Trophoblast cell (in vitro differentiated cells and primary cell): ENCODE results near the gene MARS1.

ENCODE experiments used
- DNase-seq, 2 donors: peaks; one replicate each; pipeline ENCODE4 v3.0.0-alpha.2; 2016
- H2AFZ ChIP-seq: 2 replicates; pipeline ENCODE4 v1.6.1; 2013; ENCODE audit warnings: low read length, moderate library complexity, mild to moderate bottlenecking; ENCODE audit not compliant: insufficient read depth, poor library complexity
- H2AK5ac ChIP-seq: 2 replicates; pipeline ENCODE4 v1.6.1; 2013; ENCODE audit warnings: mild to moderate bottlenecking, low read length
- H2BK120ac ChIP-seq: 2 replicates; pipeline ENCODE4 v1.6.1; 2013; ENCODE audit warnings: low read length, mild to moderate bottlenecking, moderate library complexity; ENCODE audit not compliant: insufficient read depth, poor library complexity
- H2BK12ac ChIP-seq: 2 replicates; pipeline ENCODE4 v1.6.1; 2013; ENCODE audit warnings: mild to moderate bottlenecking, low read length, moderate library complexity
- H2BK5ac ChIP-seq: 2 replicates; pipeline ENCODE4 v1.6.1; 2013; ENCODE audit warnings: low read length, low read depth, moderate library complexity, mild to moderate bottlenecking; ENCODE audit not compliant: poor library complexity
- H3K14ac ChIP-seq: 2 replicates; pipeline ENCODE4 v1.6.1; 2013; ENCODE audit warnings: mild to moderate bottlenecking, low read length
- H3K18ac ChIP-seq: 2 replicates; pipeline ENCODE4 v1.6.1; 2013; ENCODE audit warnings: mild to moderate bottlenecking, low read length
- H3K23ac ChIP-seq: 2 replicates; pipeline ENCODE4 v1.6.1; 2013; ENCODE audit warnings: low read length
- H3K27ac ChIP-seq: 2 replicates; pipeline ENCODE4 v1.5.1; 2013; ENCODE audit warnings: low read depth, mild to moderate bottlenecking, inconsistent platforms, low read length, moderate library complexity
- H3K27me3 ChIP-seq: 2 replicates; pipeline ENCODE4 v1.6.1; 2013; ENCODE audit warnings: inconsistent platforms, mild to moderate bottlenecking, low read length, moderate library complexity; ENCODE audit not compliant: insufficient read depth
- H3K36me3 ChIP-seq, 2 experiments: 1 replicate in 1 of 2; 2 replicates in 1 of 2; pipeline ENCODE4 v1.6.1; 2013; ENCODE audit warnings: low read length in 2 of 2, mild to moderate bottlenecking in 2 of 2, moderate library complexity in 1 of 2; ENCODE audit not compliant: insufficient read depth in 2 of 2, control insufficient read depth in 1 of 2
- H3K4ac ChIP-seq: 2 replicates; pipeline ENCODE4 v1.6.1; 2013; ENCODE audit warnings: low read depth, mild to moderate bottlenecking, low read length, moderate library complexity
- H3K4me1 ChIP-seq, 2 experiments: 1 replicate in 1 of 2; 2 replicates in 1 of 2; pipeline ENCODE4 v1.6.1; 2013; ENCODE audit warnings: low read length in 2 of 2, mild to moderate bottlenecking in 2 of 2, moderate library complexity in 1 of 2; ENCODE audit not compliant: insufficient read depth in 2 of 2, control insufficient read depth in 1 of 2
- H3K4me2 ChIP-seq: 2 replicates; pipeline ENCODE4 v1.6.1; 2013; ENCODE audit warnings: inconsistent platforms, mild to moderate bottlenecking, low read length, moderate library complexity
- H3K4me3 ChIP-seq: 2 replicates; pipeline ENCODE4 v1.5.1; 2013; ENCODE audit warnings: mild to moderate bottlenecking, low read depth, low read length, inconsistent platforms
- H3K79me1 ChIP-seq: one replicate; pipeline ENCODE4 v1.6.1; 2013; ENCODE audit warnings: low read length
- H3K79me2 ChIP-seq: 2 replicates; pipeline ENCODE4 v1.6.1; 2013; ENCODE audit warnings: low read length, mild to moderate bottlenecking; ENCODE audit not compliant: control insufficient read depth, insufficient read depth, poor library complexity
- H3K9ac ChIP-seq: 2 replicates; pipeline ENCODE4 v1.6.1; 2013; ENCODE audit warnings: mild to moderate bottlenecking, low read length
- H3K9me3 ChIP-seq: 2 replicates; pipeline ENCODE4 v1.6.1; 2013; ENCODE audit warnings: low read depth, mild to moderate bottlenecking, control low read depth, inconsistent platforms, low read length; ENCODE audit not compliant: insufficient read depth
- H4K12ac ChIP-seq: 2 replicates; pipeline ENCODE4 v1.6.1; 2013; ENCODE audit warnings: low read depth, mild to moderate bottlenecking, low read length, moderate library complexity
- H4K8ac ChIP-seq: 2 replicates; pipeline ENCODE4 v1.6.1; 2013; ENCODE audit warnings: low read depth, mild to moderate bottlenecking, low read length, moderate library complexity
- H4K91ac ChIP-seq: one replicate; pipeline ENCODE4 v1.6.1; 2013; ENCODE audit warnings: low read depth, mild to moderate bottlenecking, low read length, moderate library complexity
- WGBS: extraction: QIAGEN DNeasy Blood & Tissue Kit; methylation state at CpG from one replicate; pipeline ENCODE4 v1.1.7; 2013; ENCODE audit warnings: missing lambda C conversion rate; ENCODE audit not compliant: insufficient read length, insufficient coverage; ENCODE audit errors: extremely low coverage; 5-methylcytosine and 5-hydroxymethylcytosine counted together

Gene MARS1

DNA sequence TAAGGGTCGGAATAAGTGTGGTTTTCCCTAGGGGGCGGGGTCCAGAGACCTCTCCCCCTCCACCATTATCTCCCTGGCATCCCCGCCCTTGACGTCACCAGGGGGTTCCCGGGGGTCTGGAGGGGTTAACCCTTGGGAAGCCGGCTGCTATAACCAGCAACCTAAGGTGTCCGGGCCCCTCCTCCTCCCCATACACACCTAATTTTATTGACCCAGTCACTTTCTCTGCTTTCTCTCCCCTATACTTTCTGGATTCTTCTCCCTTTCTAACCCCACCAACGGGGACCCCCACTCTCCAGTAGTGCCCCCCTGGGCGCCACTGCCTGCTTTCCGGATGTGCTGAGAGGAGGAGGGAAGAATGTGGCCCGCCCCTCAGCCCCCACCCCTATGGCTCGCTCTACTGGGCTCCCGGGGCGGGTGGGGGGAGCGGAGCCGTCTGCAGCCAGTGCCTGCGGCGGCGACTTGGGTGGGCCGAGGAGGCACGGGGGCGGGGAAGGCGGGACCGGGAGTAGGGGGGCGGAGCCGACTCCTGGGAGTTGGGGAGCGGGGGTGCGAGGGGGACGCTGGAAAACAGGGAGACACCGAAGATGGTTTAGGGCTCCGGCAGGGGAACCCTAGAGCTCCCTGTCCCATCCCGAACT lies 26.5 kb upstream of the MARS1 start:
- H3K27ac ChIP-seq = no peak overlapping the region
- no peak overlapping the region for H4K12ac ChIP-seq
- H2BK5ac ChIP-seq = no peak overlapping the region
- peak overlapping the region; percentile 57 for H4K91ac ChIP-seq
- peak overlapping the region; percentile 64 for H3K4me3 ChIP-seq
- H3K18ac ChIP-seq = no peak overlapping the region
- H2BK12ac ChIP-seq = no peak overlapping the region
- H3K4me2 ChIP-seq = peak overlapping the region; percentile 81
- H3K9ac ChIP-seq = no peak overlapping the region
- peak overlapping the region; percentile 56 for H4K8ac ChIP-seq
- DNase-seq = peak; percentile 38
- H2AK5ac ChIP-seq = no peak overlapping the region
- peak overlapping the region; percentile 66 for H2BK120ac ChIP-seq
- H3K4ac ChIP-seq = no peak overlapping the region
- no peak overlapping the region for H3K14ac ChIP-seq
- H3K4me1 ChIP-seq = peaks cover 6 to 8% of the 10 kb centered on the region in 2 experiments
- H3K9me3 ChIP-seq = no peaks in the 10 kb centered on the region
- peaks cover 8% of the 10 kb centered on the region for H3K79me1 ChIP-seq
- no peak overlapping the region for H3K23ac ChIP-seq
- H3K36me3 ChIP-seq = no peaks in the 10 kb centered on the region
- no peaks in the 10 kb centered on the region for H3K27me3 ChIP-seq
- H3K79me2 ChIP-seq = no peaks in the 10 kb centered on the region
- WGBS = no CpG with 5 or more reads among the region's 32 CpGs
- peak overlapping the region; percentile 57 for H2AFZ ChIP-seq

DNA sequence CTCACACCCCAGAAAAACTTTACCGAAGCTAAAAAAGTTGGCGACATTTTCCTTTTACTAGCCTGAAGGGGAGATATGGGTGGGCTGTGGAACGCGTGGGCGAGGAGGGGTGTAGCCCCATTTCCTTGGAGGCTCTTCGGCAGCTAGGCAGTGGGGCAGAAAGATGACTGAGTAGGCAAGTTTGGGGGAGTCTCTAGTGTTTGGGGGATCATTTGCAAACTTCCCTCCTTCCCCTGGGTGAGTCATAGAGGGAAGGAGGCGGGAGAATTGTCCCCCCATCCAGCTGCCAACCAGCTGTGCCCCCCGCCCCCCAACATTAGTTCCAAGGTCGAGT lies 26.0 kb upstream of the MARS1 start:
- H3K27me3 ChIP-seq = no peaks in the 10 kb centered on the region
- no peak overlapping the region for H3K18ac ChIP-seq
- peak overlapping the region; percentile 64 for H3K4me3 ChIP-seq
- no CpG with 5 or more reads among the region's 9 CpGs for WGBS
- H4K91ac ChIP-seq = peak overlapping the region; percentile 57
- H4K8ac ChIP-seq = peak overlapping the region; percentile 56
- H3K79me2 ChIP-seq = no peaks in the 10 kb centered on the region
- no peak overlapping the region for H3K27ac ChIP-seq
- H2AFZ ChIP-seq = peak overlapping the region; percentile 57
- no peak overlapping the region for H4K12ac ChIP-seq
- peak overlapping the region; percentile 81 for H3K4me2 ChIP-seq
- no peaks in the 10 kb centered on the region for H3K9me3 ChIP-seq
- H3K79me1 ChIP-seq = peaks cover 8% of the 10 kb centered on the region
- no peak overlapping the region for H3K23ac ChIP-seq
- peak overlapping the region; percentile 65 for H3K14ac ChIP-seq
- DNase-seq = no peak
- peak overlapping the region; percentile 2 for H3K9ac ChIP-seq
- peak overlapping the region; percentile 38 for H2BK12ac ChIP-seq
- H3K4me1 ChIP-seq = peaks cover 6 to 8% of the 10 kb centered on the region in 2 experiments
- H3K36me3 ChIP-seq = no peaks in the 10 kb centered on the region
- H2AK5ac ChIP-seq = no peak overlapping the region
- peak overlapping the region; percentile 19 for H2BK5ac ChIP-seq
- H3K4ac ChIP-seq = peak overlapping the region; percentile 41
- peak overlapping the region; percentile 66 for H2BK120ac ChIP-seq

DNA sequence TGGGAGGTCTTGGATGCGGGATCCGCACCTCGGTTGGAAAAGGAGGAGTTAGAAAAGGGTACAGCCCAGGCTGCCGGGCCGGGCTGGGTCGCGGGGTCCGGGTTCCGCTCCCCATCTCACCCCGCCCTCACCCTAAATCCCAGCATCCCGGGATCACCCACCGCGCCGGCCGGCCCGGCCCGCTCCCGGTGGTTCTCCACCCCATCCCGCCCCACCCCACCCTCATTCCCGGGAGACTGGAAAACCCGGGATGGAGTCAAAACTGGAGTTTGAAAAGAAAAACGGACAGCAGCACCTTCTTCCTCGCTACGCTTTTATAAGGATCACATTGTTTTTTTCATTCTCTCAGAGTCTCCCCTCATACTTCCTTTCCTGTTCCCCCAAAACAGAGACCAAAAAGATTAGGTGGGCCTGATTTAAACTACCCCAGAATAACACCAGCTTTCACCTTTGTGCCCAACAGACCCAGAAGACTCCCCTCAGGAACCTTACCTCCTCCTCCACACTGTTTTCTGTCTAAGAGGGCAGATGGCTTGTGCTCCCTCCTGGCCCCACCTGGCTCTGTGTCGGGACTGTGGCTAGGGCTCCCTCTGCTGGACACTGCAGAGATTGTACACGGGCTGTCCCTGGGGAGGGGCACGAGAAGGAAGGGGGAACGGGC lies 25.5 kb upstream of the MARS1 start:
- Histone ChIP-seq H3K9me3 (no peaks in the 10 kb centered on the region), H3K4ac (no peak overlapping the region), H3K36me3 (no peaks in the 10 kb centered on the region), H4K8ac (no peak overlapping the region), H3K4me2 (peak overlapping the region; percentile 81), H3K23ac (no peak overlapping the region), H4K91ac (peak overlapping the region; percentile 57), H3K9ac (no peak overlapping the region), H2AFZ (no peak overlapping the region), H4K12ac (no peak overlapping the region), H2BK5ac (no peak overlapping the region), H3K27ac (no peak overlapping the region), H3K27me3 (no peaks in the 10 kb centered on the region), H2AK5ac (no peak overlapping the region), H3K79me1 (peaks cover 8% of the 10 kb centered on the region), H3K14ac (no peak overlapping the region), H3K4me1 (peaks cover 6 to 8% of the 10 kb centered on the region in 2 experiments), H3K4me3 (peak overlapping the region; percentile 64), H2BK120ac (peak overlapping the region; percentile 66), H3K18ac (no peak overlapping the region), H2BK12ac (no peak overlapping the region), H3K79me2 (no peaks in the 10 kb centered on the region)
- peak; percentile 86 to 94 for DNase-seq
- no CpG with 5 or more reads among the region's 28 CpGs for WGBS

DNA sequence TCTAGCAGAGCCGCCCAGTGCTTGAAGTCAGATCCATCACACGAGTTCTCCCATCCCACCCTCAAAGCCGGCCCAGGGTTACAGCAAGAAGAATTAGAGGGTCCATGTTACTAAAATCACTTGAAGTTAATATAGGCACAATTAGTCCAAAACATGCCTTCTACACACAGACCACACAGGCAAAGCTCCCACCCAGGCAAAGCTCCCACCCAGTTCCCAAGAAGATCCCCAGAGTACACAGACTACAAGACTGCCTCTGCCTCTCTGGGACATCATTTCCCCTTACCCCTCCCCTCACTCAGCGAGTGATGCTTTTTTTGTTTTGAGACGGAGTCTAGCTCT lies 25.0 kb upstream of the MARS1 start:
- H4K91ac ChIP-seq = no peak overlapping the region
- no CpG with 5 or more reads among the region's 5 CpGs for WGBS
- H3K36me3 ChIP-seq = no peaks in the 10 kb centered on the region
- no peak overlapping the region for H3K23ac ChIP-seq
- no peaks in the 10 kb centered on the region for H3K79me2 ChIP-seq
- no peak overlapping the region for H3K4me3 ChIP-seq
- peaks cover 8% of the 10 kb centered on the region for H3K79me1 ChIP-seq
- peaks cover 6 to 8% of the 10 kb centered on the region in 2 experiments for H3K4me1 ChIP-seq
- no peaks in the 10 kb centered on the region for H3K27me3 ChIP-seq
- no peak overlapping the region for H4K8ac ChIP-seq
- no peak overlapping the region for H3K4ac ChIP-seq
- no peak overlapping the region for H3K18ac ChIP-seq
- H3K4me2 ChIP-seq = no peak overlapping the region
- no peak for DNase-seq
- no peak overlapping the region for H2AK5ac ChIP-seq
- H3K9me3 ChIP-seq = no peaks in the 10 kb centered on the region
- H2BK5ac ChIP-seq = no peak overlapping the region
- H2AFZ ChIP-seq = no peak overlapping the region
- no peak overlapping the region for H4K12ac ChIP-seq
- no peak overlapping the region for H2BK12ac ChIP-seq
- no peak overlapping the region for H2BK120ac ChIP-seq
- H3K9ac ChIP-seq = no peak overlapping the region
- no peak overlapping the region for H3K14ac ChIP-seq
- no peak overlapping the region for H3K27ac ChIP-seq
